Measurements from ENCODE around the gene DDX39B.

The DDX39B gene

DNA sequence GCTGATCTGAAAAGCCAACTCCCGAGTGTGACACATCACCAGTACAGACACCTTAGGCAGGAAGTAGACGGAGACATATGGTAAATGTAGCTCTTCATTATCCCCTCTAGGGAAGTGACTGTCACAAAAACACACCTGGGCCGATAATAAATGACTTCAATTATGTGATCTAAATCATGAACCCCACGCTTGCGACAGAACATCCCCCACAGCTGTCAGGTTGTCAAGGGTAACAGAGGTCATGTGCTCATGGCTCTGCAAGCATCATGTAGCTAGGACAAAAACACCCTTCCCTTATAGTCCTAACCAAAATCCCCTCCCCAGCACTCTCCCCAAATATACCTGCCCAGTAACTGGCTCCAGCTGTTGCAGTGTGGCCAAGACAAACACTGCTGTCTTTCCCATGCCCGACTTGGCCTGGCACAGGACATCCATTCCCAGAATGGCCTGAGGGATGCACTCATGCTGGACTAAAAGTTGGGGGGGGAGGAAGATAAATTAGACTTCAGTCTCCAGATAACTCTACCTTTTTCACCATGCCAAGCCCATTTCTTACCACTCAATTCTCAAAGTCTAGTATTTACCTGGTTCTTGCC is 2.9 kb downstream of the DDX39B start:
- no peak for TF ChIP-seq CTCF (IDR thresholded peaks at IDR 0.05; ENCODE audit: insufficient read depth, low read depth, low read length, missing control alignments)
- DNase-seq (ENCODE audit: low read depth): no peak
- H3K4me3 ChIP-seq (ENCODE audit: low read depth, low read length): peak overlapping the region; percentile 84

DNA sequence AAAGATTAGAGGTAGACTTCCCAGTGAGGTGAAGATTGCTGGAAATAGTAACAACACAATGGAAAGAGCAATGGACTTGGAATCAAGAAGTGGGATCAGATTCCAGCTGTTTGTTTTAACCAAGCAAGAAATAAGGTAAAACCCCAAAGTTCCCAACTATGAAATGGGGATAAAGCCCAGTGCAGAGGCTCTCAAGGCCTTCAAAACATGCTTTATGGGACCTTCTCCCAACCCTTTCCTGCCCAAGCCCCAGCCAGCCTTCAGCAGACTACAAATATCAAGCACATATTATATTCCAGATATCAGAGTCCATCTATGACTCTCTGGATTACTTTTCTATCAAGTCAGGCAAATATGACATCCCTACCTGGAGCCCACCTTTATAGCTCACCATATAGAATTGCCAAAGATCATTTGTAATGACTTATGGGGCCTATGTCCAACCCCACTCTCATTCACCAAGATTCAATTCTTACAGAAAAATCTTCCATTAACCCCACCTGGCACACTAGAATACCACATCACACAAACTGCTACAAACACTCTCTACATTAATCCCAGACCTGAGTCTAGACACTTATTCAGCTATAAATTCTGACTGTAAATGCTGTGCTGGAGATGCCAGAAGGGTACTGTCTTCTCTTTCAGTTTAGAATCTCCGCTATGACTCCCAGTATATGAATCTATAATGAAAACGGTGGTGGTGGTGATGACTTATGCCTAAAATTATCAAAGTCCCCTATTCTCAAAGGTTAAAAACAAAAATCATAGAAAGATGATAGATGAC is 6.1 kb downstream of the DDX39B start:
- no peak overlapping the region for H3K4me3 ChIP-seq (ENCODE audit: low read depth, low read length)
- no peak for TF ChIP-seq CTCF (IDR thresholded peaks at IDR 0.05; ENCODE audit: insufficient read depth, low read depth, low read length, missing control alignments)
- DNase-seq (ENCODE audit: low read depth): no peak

DNA sequence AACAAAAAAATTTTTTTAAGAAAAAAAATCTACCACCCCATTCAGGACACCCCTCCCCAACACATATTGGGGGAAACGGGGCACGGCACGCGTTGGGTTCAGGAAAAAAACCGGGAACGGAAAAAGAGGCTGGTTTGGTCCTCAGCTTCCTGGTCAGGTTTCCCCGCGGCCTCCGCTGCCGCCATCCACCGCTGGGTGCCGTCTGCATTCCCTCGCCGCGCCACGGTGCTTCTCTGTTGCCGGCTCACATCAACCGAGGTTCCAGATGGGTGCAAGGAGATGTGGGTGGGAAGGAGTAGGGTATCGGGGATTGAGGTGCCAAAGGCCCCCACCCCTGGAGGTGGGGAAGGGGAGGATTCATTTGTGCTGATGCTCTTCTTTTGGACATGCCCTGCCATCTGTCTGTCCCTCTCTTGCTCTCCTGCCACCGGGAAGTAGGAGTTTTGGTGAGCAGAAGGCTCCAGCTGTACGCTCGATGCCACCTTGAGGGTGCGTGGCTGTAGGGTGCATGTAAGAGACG is 7.2 kb downstream of the DDX39B start:
- DNase-seq (ENCODE audit: low read depth): no peak
- no peak for TF ChIP-seq CTCF (IDR thresholded peaks at IDR 0.05; ENCODE audit: insufficient read depth, low read depth, low read length, missing control alignments)

DNA sequence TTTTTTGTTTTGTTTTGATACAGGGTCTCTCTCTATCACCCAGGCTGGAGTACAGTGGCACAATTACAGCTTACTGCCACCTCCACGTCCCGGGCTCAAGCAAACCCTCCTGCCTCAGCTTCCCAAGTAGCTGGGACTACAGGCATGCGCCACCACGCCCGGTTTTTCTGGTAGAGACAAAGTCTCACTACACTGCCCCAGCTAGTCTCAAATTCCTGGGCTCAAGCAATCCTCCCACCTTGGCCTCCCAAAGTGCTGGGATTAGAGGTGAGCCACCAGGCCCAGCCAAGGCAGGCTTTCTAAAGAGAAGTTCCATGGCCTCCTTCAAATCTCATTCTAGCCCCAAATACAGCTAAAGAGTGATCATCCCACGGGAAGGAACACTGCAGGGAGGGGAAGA is 7.8 kb downstream of the DDX39B start:
- H3K4me3 ChIP-seq (ENCODE audit: low read depth, low read length): no peak overlapping the region
- no peak for DNase-seq (ENCODE audit: low read depth)
- no peak for TF ChIP-seq CTCF (IDR thresholded peaks at IDR 0.05; ENCODE audit: insufficient read depth, low read depth, low read length, missing control alignments)

More for the DNA sequence above, 7.2 kb downstream of the DDX39B start:
- H3K4me3 ChIP-seq (ENCODE audit: low read depth, low read length): no peak overlapping the region

- no peak overlapping the region for H3K4me3 ChIP-seq (ENCODE audit: low read depth, low read length)
- TF ChIP-seq CTCF (IDR thresholded peaks at IDR 0.05; ENCODE audit: insufficient read depth, low read depth, low read length, missing control alignments): no peak
- no peak for DNase-seq (ENCODE audit: low read depth)
Observed at GRCh38 chr6:31533455-31533841, 8.4 kb downstream of the DDX39B start.

DNA sequence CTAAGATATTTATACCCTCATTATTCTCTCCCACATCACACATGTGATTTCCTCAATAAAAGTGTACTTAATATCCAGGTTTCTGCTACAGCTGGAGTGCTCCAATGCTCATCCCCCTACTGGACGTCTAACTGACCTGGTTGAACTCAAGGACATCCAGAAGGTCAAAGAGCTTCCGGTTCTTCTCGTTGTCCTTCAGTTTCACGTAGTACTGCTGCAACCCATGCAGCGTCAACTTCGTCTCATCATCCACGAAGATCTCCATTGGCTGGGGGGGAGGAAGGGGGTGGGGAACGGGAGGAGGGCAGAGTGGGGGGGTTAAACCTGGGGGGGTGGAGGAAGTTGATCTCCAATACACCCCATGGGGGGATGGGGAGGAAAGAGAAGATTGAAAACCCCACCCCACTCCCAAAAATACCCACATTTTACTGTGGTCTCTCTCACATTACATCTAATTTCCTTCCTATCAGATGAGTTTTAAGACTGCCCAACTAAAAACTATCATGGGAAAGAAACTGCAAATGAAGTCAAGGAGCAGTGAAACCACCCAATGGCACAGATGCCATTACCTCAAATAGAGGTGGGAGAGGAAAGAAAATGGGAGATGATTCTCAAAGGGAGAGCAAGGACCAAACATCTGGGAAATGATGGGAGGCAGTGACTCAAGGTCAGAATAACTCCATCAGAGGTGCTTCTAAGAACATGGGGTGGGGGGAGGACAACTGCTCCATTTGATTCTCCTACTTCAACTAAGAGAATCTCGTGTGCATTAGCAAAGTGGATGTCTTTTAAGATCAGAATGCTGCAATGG is 9.0 kb downstream of the DDX39B start:
- no peak for DNase-seq (ENCODE audit: low read depth)
- no peak overlapping the region for H3K4me3 ChIP-seq (ENCODE audit: low read depth, low read length)
- TF ChIP-seq CTCF (IDR thresholded peaks at IDR 0.05; ENCODE audit: insufficient read depth, low read depth, low read length, missing control alignments): no peak
